Fibroblast of peridontal ligament (primary cell): Measurements from ENCODE around the gene C6orf120.
"Not testable (repeated sequence)": the region's sequence is repeated elsewhere in the genome, so short reads cannot be mapped to it uniquely, and the experiment has no call there.

Source experiments
- DNase-seq: peaks from one replicate; pipeline ENCODE4 v3.0.0-alpha.2; 2010; ENCODE audit errors: extremely low read depth

C6orf120 gene

DNA sequence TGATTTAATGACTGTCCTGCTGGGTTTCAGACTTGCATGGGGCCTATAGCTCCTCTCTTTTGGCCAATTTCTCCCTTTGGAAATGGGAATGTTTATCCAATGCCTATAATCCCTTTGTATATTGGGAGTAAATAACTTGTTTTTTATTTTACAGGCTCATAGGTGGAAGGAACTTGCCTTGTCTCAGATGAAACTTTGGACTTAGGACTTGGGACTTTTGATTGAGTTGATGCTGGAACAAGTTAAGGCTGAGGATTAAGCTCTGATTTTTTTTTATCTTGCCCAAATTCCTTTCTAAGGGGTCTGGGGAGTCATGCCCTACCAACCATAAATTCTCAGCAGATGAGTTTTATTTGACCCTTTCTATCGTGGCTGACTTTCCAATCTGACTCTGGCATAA lies 23.6 kb upstream of the C6orf120 start:
- no peak for DNase-seq

DNA sequence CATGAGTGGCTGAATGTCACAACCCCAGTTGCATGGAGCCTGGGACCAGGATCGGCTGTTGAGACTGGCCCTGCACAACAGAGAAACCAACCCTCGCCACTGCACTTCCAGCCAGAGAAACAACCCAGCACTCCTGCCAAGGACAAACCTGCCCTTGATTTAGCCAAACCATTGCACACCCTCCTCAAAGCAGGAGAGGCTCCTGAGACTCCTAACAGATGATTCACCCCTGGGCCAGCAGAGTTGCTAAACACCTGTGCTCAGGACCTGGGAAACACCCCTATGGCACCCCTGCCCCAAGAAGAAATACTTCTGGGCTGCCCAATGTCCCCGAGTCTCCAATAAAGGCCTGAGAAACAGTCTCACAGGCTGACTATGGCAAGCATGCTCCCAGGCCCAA lies 17.9 kb upstream of the C6orf120 start:
- no peak for DNase-seq

DNA sequence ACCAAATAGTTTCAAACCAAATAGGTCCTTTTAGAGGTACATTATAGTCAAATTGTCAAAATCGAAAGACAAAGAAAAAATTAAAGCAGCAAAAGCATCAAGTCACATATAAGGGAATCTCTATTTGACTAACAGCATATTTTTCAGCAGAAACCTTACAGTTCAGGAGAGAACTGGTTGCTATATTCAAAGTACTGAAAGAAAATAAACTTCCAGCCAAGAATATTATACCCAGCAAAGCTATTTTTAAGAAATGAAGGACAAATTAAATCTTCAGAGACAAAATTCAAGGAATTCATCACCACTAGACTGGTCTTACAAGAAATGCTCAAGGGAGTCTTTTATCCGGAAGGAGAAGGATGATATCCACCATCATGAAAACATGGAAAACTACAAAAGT lies 16.1 kb upstream of the C6orf120 start:
- no peak for DNase-seq

GRCh38 chr6:169689287-169689686 lies 12.6 kb upstream of the C6orf120 start:
- DNase-seq = peak; percentile 99

DNA sequence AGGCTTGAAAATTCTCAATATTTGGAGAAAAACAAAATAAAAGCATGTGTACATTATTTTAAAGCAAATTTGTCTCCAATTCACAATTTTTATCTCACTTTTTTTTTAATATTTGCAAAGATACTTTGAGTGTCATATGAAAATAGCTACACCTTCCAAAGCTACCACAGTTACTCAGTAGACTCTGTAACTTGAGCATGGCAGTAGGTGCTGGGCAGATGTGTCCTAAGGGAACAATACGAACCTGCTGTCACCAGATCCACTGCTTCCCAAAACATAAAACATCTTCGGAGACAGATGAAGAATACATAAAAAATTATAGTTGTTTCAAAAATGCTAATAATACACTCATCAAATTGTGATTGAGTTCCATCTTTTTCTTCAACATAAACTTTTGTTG lies 10.7 kb upstream of the C6orf120 start:
- DNase-seq = no peak

- DNase-seq = no peak
These were observed 9.4 kb upstream of the C6orf120 start for GRCh38 chr6:169692516-169692915.

DNA sequence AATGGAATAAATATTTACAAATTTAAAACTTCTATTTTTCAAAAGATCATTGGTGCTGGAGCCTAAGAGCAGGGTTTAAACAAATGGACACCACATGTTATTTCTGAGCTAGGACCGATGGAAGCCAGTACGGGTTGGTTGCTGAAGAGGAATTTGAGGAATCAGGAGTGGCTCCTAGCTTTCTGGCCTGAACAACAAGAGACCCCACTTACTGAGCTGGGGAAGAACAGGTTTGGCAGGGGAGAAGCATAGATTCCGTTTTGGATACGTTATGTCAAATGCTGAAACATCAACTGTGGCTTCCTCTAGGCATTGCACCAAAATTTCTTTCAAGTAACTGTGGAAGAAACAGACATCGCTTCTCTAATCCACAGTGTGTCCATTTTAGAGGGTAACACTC lies 6.8 kb upstream of the C6orf120 start:
- DNase-seq = no peak

DNA sequence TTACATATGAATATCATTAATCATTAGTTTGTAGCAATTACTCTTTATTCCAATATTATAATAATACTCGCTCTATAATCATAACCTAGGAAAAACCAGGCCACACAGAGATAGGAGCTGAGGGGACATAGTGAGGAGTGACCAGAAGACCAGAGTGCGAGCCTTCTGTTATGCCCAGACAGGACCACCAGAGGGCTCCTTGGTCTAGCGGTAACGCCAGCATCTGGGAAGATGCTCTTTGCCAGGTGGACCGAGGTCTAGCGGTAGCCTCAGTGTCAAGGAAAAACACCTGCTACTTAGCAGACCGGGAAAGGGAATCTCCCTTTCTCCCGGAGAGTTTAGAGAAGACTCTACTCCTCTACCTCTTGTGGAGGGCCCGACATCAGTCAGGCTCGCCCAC lies 4.8 kb upstream of the C6orf120 start:
- DNase-seq = not testable (repeated sequence)

- peak; percentile 70 for DNase-seq
These were observed 1.6 kb upstream of the C6orf120 start for GRCh38 chr6:169700296-169700695.

DNA sequence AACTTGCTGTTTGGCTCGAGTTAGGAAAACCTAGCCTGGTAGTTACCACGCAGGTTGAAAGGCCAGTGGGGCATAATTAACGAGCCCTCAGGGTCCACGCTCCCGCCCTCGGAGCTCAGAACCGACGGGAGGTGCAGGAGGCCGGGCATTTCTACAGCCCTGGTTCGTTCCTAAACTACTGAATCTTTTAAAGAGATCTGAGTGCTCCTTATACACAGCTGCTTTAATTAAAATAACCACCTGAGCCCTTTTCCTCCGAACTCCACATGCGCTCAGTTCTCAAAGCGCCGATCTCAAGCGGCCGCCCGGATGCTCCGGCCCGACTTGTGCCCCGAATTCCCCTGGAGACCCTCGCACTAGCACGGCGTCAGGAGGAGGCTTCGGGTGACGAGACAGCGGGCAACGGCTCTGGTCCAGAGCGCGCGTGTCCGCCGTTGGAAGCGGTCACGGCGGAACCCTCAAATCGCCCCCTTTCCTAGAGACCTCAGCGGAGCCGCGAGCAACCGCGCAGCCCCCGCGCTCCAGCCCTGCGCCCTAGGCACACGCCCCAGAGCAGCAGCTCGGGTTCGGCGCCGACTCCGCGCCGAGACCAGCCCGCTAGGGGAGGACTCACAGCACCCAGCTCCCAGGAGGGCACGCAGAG lies 494 bp upstream of the C6orf120 start:
- DNase-seq = no peak

- no peak for DNase-seq
These were observed 917 bp downstream of the C6orf120 start for GRCh38 chr6:169702840-169703246.

- DNase-seq = no peak
These were observed 5.8 kb downstream of the C6orf120 start for GRCh38 chr6:169707772-169708171.

- DNase-seq = no peak
These were observed 7.4 kb downstream of the C6orf120 start for GRCh38 chr6:169709293-169709692.

DNA sequence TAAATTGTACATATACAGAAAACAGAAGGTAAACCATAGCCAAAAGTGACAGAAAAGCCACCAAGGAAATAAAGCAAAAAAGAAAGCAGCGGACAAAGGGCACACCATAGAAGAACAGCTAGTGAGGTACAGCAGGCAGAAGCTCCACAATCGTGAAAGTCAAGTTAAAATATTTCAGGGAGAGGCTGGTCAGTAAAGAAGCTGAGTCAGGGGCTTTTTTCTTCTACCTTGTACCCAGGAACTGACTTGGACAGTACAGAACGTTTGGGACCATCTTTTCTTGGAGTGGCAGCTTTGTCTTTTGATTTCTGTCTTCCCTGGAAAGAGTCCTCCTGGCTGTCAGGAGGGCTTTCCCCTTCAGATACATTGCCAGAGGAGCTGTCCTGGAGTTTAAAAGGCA lies 8.1 kb downstream of the C6orf120 start:
- DNase-seq = no peak

- no peak for DNase-seq
These were observed 12.3 kb downstream of the C6orf120 start for GRCh38 chr6:169714178-169714577.

- no peak for DNase-seq
These were observed 12.7 kb downstream of the C6orf120 start for GRCh38 chr6:169714595-169714994.

GRCh38 chr6:169719117-169719516 lies 17.2 kb downstream of the C6orf120 start:
- DNase-seq = no peak

DNA sequence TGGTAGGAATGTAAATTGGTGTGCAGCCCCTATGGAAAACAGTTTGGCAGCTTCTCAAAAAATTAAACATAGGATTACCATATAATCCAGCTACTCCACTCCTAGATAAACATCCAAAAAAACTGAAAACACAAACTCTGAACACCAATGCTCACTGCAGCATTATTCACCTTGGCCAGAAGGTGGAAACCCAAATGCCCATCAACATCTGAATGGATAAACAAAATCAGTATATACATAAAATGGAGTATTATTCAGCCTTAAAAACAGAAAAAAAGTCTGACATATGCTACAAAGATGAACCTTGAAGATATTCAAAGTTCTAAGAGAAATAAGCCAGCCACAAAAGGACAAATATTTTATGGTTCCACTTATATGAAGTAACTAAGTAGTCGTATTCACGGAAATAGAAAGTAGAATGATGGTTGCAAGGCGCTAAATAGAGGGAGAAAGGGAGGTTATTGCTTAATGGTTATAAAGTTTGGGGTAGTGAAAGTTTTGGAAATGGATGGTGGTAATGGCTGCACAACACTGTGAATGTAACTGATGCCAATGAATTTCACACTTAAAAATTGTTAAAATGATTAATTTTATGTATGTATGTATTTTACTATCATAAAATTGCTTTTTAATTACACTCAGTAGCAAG lies 18.4 kb downstream of the C6orf120 start:
- no peak for DNase-seq

GRCh38 chr6:169722362-169723199 lies 20.7 kb downstream of the C6orf120 start:
- DNase-seq = peak; percentile 48

DNA sequence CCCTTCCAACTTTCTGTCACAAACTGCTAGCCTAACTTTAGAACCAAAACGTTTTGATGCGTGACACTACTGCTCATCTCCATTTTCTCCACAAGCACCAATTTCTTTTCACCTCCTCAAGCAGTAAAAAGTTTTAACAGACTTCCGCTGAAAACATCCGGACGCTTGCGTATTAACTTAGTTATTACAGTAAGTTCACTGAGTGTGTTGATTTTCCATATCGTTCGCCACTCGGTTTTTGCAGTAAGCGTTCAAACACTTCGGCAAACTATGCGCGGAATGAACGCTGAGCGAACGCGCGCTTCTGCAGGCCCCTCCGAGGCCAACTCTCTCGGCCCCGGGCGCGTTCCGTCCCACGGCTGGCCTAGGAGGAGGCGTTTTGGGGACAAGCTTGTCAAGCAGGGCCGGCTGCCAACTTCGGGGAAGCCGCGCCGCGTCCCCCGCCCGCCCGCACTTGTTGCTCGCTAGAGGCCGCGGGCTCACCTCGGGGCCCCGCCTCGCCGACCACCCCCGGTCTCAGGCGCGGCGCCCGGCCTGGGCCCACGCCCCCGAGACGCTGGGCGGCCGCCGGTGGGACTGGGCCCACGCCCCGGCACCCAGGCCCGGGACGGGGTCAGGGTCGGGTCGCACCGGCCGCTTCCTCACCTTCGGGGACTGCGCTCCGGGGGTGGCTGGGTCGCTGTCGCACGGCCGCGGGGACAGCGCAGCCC lies 21.4 kb downstream of the C6orf120 start:
- peak; percentile 66 for DNase-seq

- no peak for DNase-seq
These were observed 22.1 kb downstream of the C6orf120 start for GRCh38 chr6:169723991-169724493.
